HG03108 (cell line): ENCODE results near the gene SCUBE1.

Experiments
- ATAC-seq: cut with Tn5 transposase; IDR thresholded peaks from one replicate; pipeline ENCODE4 v1.9.1; 2021; ENCODE audit warnings: moderate library complexity; ENCODE audit not compliant: unreplicated experiment

Gene SCUBE1

DNA sequence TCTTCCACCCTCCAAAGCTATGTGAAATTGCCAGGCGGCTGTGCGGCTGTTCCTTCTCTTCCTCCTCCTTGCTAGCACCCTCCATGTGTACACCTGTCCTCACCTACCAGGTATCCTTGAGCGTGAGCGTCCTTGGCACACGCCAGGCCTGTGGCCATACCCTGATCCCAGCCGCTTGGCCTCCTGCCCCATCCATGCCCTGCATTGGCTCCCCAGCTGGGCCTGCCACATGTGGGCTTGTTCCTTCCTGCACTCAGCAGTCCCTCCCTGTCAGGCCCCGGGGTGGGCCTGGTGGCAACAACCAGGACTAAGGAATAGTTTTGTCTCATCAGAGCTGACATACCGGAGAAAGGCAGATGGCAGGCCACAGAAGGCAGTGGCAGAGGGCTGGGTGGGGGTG is 40.0 kb downstream of the SCUBE1 start:
- no peak for ATAC-seq

DNA sequence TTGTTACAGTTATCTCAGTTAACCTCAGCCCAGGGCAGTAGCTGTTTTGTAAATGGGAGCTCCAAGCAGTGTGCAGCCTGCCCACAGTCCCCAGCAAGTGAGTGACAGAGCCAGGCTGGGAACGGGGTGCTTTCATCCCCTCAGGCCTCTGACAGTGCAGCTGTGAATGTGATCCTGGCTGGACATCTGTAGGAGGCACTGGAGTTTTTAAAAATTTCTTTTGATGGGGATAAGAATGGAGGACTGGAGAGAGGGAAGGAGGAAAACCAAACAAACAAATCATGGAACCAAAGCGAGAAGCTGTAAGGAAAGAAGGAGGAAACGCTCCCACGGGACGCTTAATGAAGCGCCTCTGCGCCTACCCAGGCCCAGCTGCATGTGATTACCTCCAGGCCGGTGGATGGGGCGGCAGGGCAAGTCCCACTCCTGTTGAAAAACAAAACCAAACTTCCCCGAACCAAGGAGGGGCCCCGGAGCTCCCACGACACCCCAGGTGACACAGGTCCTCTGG is 40.6 kb downstream of the SCUBE1 start:
- ATAC-seq: no peak

DNA sequence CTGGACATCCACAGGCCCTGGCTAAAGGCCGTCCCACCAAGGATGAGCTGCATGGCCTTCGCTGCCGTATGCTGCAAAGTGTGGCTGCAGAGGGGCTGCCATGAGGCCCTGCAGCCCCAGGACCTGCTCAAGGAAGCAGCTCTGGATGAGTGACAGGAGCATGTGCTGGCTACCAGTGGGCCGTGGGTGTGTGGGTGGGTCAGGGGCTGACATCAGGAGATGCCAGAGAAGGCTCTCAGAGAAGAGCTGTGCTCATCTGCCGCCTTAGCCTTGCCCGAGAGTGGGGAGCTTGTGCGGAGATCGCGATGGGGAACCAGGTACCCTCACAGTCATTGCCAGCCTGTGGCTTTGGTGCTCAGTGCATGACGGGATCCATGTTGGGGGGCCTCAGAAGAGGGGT is 41.3 kb downstream of the SCUBE1 start:
- ATAC-seq: no peak

DNA sequence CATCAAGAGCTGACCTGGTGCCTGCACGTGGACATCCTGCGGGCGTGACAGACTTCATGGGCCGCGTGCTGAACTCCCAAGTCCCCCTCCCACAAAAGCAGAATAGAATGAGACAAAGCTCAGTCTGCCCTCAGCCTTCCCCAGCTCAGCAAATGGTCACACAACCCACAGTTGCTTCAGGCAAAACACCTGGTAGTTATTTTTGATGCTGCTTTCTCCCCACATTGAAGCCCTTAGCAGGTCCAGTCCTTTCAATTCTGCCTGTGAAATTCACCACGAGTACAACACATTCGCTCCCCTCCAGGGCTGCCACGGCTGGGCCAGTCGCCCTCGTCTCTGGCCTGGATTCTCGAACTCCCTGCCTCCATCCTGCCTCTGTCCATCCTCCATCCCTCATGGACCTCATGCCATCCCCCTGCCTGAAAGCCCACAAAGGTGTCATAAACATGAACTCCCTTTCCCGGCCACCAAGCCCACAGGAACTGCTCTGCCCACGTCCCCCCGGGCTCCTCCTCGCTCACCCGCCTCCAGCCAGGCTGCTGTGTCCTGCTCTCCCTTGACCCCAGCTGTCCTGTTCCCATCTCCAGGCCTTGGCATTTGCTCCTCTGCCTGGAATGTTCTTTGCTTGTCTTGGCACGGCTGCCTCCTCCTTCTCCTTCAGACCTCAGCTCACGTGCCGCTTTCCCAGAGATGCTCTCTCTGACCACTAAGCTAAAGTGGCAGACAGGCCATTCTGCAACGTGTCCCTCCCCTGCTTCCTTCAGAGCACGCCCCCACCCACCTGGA is 42.1 kb downstream of the SCUBE1 start:
- no peak for ATAC-seq

DNA sequence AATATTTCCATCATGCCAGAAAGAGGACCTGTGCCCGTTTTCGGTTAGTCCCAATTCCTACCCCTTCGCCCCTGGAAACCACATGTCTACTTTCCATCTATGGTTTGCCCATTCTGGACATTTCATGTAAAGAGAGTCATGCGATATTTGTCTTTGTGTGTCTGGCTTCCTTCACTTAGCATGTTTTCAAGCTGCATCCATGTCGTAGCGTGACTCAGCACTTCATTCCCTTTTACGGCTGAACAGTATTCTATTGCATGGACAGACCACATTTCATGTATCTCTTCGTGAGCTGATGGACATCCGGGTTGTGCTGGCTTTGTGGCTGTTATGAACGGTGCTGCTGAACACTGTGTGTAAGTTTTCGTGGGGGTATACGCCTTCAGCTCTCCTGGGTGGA is 43.4 kb downstream of the SCUBE1 start:
- no peak for ATAC-seq

DNA sequence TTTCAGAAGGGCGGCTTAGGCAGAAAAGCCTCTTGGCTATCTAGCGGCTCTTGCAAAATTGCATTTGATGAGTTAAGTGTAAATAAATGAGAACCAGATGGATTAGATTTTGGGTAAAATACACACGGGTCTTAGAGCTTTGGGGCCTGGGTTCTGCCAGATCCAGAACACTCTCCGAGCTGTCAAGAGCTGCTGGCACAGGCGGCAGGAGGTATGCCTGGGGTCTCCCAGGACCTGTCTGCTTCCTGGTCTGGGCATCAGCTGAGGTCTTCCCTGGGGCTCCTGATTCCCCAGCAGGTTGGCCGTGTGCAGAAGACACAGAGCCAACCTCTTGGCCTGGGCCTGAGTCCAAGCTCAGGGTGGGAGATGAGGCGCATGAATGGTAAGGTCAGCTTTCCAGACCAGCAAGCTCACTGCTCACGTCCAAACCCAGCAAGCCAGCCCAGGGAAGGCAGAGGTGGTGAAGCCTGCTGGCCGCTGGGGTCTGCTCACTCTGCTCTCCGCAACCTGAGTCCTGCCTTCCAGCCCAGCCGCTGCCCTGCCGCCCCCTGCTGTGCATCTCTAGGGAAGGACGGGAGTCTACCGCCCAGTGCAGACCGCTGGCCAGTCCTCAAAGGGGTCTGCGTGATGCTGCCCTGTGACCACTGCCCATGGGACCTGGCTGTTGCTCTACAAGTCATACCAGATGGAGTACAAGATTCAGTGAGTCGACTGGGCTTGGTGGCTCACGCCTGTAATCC is 44.9 kb downstream of the SCUBE1 start:
- no peak for ATAC-seq

DNA sequence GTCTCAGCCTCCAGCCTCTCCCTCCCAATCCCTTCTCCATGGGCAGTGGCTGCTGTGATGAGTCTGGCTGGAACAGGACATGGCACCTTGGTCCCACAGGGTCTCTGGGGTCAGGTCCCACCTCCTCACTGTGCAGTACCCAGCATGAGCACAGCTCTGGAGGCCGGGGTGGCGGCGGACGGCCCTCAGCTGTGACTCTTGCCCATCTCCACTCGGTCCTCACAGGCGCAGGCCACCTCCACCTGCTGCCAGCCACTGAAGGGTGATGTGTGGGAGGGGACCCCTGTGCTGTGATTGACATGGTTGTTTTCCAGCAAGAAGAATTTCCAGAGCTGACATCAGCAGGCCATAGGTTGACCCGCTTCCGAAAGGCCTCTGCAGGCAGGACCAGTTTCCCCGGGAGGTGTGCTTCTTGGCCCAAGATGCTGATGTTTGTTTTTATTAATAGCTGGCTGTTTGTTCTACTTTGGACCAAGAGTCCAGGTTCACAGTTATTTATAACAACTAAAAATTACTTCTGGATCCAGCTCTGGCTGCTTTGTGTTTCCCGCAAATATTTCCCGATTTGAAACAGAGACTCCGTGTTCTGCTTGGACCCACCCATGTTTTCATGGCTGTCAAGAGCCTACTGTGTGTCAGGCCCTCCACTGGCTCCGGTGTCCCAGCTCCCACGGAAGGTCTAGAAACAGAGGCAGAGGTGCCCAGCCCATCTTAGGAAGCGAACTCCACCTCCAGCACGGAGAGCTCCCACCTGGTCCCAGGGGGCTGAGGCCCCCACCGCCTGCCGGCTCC is 45.7 kb downstream of the SCUBE1 start:
- no peak for ATAC-seq

DNA sequence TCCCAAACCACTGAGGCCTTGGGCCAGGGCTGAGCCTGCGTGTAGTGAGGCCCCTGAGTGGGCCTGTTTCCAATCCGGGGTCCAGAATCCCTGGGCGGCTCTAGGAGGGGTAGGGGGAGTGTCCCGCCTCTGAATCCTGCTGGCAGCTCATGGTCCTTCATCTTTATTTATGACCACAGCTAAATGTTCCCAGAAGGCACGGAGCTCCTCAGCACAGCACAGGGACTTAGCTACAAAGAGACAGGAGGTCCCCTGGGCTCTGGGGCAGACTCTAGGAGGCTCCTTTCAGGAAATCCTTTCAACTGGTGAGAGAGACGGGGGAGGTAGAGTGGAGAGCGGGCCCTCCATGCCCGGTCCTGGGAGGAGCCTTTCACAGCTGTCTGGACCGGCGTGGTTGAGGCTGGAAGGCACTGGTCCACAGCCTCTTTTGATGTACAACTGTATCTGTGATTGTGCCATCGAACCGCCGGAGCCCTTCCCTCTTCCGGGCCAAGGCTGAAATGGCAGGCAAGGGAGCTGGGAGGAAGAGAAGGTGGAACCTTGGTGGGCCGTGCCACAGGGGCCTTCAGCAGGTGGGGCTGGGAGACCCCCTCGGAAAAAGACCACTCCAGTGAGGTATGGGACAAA is 46.8 kb downstream of the SCUBE1 start:
- no peak for ATAC-seq

DNA sequence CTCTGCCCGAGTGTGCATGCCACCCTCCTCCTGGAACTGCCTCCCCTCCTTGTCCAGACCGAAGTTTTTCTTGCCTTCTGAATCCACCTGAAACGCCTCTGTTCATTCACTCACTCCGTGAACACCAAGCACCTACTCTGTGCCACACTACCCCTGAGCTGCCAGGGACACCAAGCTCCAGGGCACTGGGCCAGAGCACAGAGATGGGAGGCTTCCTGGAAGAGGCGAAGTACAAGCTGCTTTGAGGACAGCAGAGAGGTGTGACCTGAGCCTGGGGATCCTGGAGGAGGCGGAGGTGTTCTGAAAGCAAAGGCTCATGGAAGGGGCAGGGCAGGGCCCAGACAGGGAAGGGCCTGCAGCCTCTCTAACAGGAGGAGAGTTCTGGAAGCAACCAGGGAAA is 47.5 kb downstream of the SCUBE1 start:
- ATAC-seq: no peak

DNA sequence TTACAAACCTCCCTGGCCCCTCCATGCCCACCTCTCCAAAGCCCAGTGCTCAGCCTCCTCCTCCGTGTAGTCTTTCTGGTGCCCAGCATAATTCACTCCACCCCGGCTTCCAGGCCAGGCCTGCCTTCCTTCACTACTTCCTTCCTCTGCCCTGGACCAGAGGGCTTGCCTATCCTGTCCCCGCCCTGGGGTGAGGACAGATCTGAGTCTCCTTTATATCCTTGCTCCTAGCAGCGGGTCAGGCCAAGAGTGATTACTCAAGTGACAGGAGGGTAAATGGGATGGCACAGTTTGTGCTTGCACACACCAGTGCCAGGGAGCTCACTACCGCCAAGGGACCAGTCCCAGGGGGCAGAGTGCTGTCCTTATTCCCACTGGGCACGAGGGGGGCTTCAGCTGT is 48.0 kb downstream of the SCUBE1 start:
- ATAC-seq: no peak

DNA sequence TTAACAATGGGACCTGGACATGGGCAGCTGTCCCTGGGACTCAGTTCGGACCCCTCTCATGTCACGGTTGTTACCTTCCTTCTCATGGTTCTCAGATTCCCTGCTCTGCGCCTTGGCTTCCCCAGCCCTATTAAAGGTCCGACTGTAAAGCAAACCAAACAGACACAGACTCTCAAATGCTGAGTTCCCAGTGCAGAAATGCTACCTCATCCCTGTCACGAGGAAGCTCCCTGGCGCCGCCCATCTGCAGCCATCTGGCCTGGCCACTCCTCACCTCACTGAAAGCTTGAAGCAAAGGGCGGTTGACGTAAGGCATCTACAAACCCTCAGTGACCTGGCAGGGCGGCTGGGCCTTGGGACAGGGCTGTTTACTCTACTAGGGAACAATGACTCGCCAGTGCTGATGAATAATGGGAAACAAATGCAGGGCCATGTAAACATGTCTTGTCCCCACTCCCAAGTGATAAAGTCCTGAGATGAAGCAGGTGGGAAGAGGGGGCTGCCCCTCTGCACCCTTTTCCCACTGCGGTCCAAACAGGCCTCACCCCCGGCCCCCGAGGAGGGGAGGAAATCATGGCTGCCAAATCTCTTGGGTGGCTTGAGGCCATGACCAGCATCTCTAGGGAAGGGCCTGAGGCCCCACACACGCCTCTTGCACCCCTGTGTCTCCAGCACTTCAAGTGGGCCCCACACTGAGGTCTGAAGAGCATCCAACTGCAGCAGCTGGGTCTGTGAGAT is 49.3 kb downstream of the SCUBE1 start:
- no peak for ATAC-seq

DNA sequence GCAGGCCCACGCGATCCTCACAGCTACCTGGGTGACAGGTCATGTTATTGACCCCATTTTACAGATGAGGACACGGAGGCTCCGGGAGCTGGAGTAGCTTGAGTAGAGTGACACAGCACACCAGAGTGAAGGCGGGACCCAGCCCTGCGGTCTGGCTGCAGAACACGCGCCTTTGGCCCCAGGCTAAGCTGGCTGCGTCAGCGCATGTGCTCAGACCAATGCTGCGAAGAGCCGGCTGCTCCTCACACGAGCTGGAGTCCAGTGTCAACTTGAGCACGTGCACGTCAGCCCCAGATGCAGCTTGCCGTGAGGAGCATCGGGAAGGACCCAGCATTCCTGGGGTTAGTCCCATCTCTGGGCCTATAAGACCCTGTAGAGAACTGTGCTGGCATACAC is 49.9 kb downstream of the SCUBE1 start:
- ATAC-seq: no peak

DNA sequence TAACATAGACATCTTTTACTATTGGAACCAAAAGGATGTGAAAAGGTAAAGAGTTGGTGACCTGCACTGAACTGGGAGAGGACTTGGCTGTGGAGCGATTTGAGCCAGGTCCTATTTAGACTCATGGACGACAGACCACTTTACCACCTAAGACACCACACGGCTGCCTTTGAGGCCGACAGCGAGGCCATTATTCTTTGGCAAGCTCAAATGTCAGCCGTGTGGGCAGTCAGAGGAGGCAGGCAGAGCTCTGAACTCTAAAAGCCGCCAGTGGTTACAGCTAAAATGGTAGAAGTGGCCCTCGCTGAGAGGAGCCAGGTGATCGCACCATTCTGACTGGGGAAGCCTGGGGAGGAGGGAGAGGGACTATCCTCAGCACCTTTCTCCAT is 50.5 kb downstream of the SCUBE1 start:
- ATAC-seq: no peak

DNA sequence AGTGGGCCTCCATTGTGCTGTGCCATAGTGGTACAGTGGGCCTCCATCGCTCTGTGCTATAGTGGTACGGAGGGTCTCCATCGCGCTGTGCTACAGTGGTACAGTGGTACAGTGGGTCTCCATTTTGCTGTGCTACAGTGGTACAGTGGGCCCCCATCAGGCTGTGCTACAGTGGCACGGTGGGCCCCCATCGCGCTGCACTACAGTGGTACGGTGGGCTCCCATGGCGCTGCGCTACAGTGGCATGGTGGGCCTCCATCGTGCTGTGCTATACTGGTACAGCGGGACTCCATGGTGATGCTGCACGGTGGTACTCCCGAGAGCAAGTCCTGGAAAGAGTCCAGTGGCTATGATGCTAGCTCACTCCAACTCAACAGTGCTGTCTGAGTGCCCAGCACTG is 51.8 kb downstream of the SCUBE1 start:
- ATAC-seq: no peak

DNA sequence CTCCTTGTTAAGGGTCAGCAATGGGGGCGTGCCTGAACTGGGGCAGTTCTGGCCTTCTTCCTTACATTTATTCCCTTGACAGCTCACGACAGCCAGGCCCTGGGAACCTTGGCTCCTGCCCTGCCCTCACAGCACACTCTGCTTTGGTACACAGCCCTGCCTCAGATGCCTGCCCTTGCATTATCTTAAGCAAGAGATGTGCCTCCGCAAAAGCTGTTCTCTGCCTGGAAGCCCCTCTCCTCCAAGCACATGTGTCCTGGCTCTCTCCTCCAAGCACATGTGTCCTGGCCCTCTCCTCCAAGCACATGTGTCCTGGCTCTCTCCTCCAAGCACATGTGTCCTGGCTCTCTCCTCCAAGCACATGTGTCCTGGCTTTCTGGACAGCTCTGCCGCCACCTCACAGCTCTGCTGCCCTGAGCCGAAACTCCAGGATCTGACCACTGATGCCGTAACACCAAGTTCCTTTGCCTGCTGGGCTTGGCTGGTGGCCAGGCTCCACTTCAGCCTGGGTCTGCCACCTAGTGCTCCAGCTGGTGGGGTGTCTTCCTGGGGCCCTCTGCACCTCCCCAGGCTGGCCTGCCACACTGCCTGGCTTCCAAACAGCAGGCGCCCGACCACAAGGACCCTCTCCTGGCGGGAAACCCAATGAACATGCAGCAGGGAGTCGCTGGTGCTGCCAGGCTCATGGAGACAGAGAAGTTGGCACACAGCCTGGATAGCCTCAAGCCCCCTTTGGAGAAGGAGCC is 53.0 kb downstream of the SCUBE1 start:
- no peak for ATAC-seq

DNA sequence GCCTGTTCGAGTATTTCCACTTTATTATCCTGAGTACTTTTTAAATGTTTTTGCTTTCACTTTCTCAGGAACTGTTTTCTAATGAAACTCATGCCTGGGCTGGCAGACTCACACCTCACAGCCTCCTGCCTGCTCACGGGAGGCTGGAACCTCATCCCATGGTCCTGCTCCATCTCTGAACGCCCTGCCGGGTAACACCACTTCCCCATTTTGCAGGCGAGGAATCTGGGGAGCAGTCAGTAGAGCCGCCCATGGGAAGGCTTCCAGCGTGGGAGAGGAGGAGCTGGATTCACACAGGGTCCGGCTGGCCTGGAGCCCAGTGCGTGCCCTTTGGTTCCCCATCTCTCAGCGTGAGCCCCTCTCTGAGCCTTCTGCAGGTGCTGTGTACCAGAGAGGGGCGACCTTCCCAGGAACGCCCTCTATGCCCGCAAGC is 53.6 kb downstream of the SCUBE1 start:
- ATAC-seq: no peak

DNA sequence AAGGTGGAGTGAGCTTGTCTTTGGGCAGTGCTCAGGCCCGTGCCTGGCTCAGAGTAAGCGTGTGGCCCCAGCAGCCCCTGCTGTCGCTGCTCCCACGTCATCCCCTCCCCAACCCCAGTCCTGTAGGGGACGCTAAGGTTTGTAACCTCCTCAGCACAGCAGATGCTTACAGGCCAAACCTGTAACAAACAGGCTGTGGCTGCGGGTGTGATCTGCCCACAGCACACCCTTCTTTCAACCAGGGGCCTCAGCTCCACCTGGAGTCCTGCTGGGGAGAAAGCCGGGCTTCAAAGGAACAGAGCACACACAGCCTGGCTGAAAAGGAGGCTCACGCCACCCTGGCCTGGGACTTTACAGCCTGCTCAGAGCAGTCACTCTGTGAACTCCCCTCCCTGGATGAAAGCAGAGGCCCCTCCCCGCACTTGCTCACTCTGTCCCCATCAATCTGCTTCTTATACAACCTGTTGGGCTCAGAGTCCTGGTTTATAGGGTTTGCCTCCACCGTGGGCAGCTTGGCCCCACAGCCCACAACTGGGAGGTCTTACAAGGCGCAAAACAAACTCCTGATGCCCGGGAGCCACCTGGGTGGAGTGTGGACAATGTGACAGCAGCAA is 54.3 kb downstream of the SCUBE1 start:
- ATAC-seq: no peak

DNA sequence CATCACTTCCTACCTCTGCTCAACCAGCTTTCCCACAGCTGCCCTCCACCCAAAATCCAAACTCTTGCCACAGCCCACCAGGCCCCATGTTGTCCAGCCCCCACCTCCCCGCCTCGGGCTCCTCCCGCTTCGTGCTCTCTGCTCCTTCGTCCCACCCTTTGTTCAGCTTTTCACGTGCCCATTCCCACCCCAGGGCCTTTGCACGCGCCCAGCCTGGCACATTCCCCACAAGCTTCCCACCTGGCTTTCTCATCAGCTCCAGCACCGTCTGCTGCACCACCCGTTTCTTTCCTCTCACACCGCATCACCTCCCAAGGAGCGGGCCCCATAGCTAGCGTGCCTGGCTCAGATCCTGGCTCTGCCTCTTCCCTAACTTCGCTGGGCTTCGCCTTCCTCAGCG is 54.8 kb downstream of the SCUBE1 start:
- no peak for ATAC-seq

DNA sequence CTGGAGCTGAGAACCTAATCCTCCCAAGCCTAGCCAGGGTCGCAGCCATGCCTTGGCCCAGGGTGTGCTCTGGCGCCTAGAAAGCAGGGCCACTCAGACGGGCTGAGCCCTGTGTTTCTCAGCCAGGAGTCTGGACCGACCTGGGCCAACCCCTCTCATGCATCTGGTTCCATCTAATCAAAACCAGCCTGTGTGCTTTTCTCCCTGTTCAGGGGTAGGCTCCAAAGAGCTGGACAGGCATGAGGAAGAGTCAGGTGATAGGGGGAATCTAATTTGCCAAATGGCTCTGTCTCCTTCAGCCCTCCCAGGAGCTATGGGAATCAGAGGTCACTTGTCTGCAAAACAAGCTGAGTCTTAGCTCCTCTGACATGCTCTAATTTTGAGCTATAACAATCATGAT is 55.7 kb downstream of the SCUBE1 start:
- ATAC-seq: no peak
